Sigmoid colon (tissue), 4 donors: ENCODE measurements around the gene TMEM40.

Source experiments
- EP300 ChIP-seq, 4 donors: sonication (generic); formaldehyde crosslinking; IDR thresholded peaks; one replicate each; pipeline ENCODE4 v1.6.1; 2017; ENCODE audit warnings: antibody characterized with exemption in 4 of 4
- POLR2A ChIP-seq, 2 donors: fragments of 450-650 bp; IDR thresholded peaks; one replicate each; pipeline ENCODE4 v1.6.1; 2016; ENCODE audit warnings: antibody characterized with exemption in 2 of 2, mild to moderate bottlenecking in 2 of 2, moderate library complexity in 2 of 2
- POLR2AphosphoS5 ChIP-seq, 4 donors: sonication (generic); formaldehyde crosslinking; IDR thresholded peaks; one replicate each; pipeline ENCODE4 v1.6.1; 2017; ENCODE audit warnings: antibody characterized with exemption in 4 of 4
- TF ChIP-seq, protein P1 (sequence below), 4 experiments: fragments of 450-650 bp in 3 of 4; fragments of 200-600 bp in 1 of 4; IDR thresholded peaks; one replicate each; pipeline ENCODE4 v1.5.1; 2016 to 2019; ENCODE audit warnings: antibody characterized with exemption in 4 of 4, mild to moderate bottlenecking in 3 of 4, moderate library complexity in 2 of 4

DNA sequence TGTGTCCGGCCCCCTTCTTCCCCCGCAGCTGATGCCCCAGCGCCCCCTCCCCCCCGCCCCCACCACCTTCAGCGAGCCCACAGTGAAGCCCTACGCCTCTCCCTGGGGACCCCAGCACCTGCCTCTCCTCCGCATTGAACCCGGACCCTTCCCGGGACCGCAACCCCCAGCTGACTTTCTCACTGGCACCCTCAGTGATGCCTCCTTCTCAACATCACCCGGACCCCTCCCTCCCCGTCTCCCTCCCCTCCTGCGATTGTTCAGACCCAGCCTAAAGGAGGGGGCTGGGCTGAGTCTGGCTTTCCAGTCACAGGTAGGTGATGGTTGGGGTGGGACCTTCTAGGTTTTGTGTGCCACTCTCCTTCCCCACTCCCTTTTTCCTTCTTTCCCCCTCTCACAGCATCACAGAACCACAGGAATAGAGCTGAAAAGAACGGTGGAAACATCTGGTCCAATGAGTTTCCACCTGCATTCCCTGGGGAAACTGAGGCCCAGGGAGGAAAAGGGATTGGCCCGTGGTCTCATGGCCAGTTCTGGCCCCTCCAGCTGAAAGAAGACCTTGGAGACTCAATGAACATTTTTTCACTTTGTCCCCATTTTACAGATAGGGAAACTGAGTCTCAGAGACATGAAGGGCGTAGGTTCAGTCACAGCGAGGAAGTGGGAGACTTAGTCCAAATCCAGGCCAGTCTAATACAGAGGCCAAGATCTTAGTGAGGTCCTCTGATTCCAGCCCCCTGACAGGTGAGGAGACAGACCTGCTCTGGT lies 38.2 kb upstream of the TMEM40 start:
- TF ChIP-seq, protein P1, sequence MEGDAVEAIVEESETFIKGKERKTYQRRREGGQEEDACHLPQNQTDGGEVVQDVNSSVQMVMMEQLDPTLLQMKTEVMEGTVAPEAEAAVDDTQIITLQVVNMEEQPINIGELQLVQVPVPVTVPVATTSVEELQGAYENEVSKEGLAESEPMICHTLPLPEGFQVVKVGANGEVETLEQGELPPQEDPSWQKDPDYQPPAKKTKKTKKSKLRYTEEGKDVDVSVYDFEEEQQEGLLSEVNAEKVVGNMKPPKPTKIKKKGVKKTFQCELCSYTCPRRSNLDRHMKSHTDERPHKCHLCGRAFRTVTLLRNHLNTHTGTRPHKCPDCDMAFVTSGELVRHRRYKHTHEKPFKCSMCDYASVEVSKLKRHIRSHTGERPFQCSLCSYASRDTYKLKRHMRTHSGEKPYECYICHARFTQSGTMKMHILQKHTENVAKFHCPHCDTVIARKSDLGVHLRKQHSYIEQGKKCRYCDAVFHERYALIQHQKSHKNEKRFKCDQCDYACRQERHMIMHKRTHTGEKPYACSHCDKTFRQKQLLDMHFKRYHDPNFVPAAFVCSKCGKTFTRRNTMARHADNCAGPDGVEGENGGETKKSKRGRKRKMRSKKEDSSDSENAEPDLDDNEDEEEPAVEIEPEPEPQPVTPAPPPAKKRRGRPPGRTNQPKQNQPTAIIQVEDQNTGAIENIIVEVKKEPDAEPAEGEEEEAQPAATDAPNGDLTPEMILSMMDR (IDR thresholded peaks at IDR 0.05), result no peak
- TF ChIP-seq POLR2A (IDR thresholded peaks at IDR 0.05), result no peak
- no peak for TF ChIP-seq POLR2AphosphoS5 (IDR thresholded peaks at IDR 0.05)
- TF ChIP-seq EP300 (IDR thresholded peaks at IDR 0.05), result no peak
